Caco-2 (cell line): ENCODE measurements around the gene PAAF1. TPM values are rescaled to one million over a fixed set of nuclear protein-coding genes. Genes with fewer than 3 reads are reported as not detected.

Experiments
- BruUV-seq: library from RNA; stranded (reverse); fragments of 400-500 nt; replicated peaks from 2 replicates; lab custom pipeline; 2021; lab: Mats Ljungman, UMichigan
- CTCF ChIA-PET: fragments of 300-600 bp; sonication (Branson Sonifier 250); formaldehyde crosslinking; loops from one replicate; lab custom pipeline; 2022; ENCODE audit warnings: antibody characterized with exemption; lab: Charles Lee
- POLR2A ChIA-PET: fragments of 300-600 bp; sonication (Branson Sonifier 250); formaldehyde crosslinking; loops from one replicate; lab custom pipeline; 2022; ENCODE audit warnings: antibody characterized with exemption; lab: Charles Lee
- DNase-seq, 2 experiments: peaks; one replicate each; pipeline versions ENCODE4 v3.0.0 to v3.0.0-alpha.2; 2020 to 2022
- H3K27me3 ChIP-seq: replicated peaks from 2 replicates; pipeline ENCODE4 v1.6.0; 2011; ENCODE audit warnings: low read length; ENCODE audit not compliant: control insufficient read depth, insufficient read depth
- H3K36me3 ChIP-seq: 2 replicates; pipeline ENCODE4 v1.5.1; 2011; ENCODE audit warnings: low read length; ENCODE audit not compliant: control insufficient read depth, insufficient read depth
- H3K4me1 ChIP-seq: fragments of 250-450 bp; sonication (Bioruptor Pico); 2 replicates; pipeline ENCODE4 v1.5.1; 2020; ENCODE audit warnings: mild to moderate bottlenecking
- H3K4me3 ChIP-seq: 2 replicates; pipeline ENCODE4 v1.5.1; 2011; ENCODE audit warnings: low read depth, mild to moderate bottlenecking, control low read depth, low read length
- H3K9me3 ChIP-seq: fragments of 250-450 bp; sonication (Bioruptor Pico); 2 replicates; pipeline ENCODE4 v1.5.1; 2020; ENCODE audit warnings: mild to moderate bottlenecking, moderate library complexity
- H3K27ac Mint-ChIP-seq: one replicate; pipeline ENCODE4 v1.8.0; 2022; ENCODE audit warnings: mixed read lengths; ENCODE audit not compliant: unreplicated experiment
- H3K27me3 Mint-ChIP-seq: one replicate; pipeline ENCODE4 v1.8.0; 2022; ENCODE audit warnings: mixed read lengths; ENCODE audit not compliant: insufficient read depth, unreplicated experiment
- H3K36me3 Mint-ChIP-seq: one replicate; pipeline ENCODE4 v1.8.0; 2022; ENCODE audit warnings: mild to moderate bottlenecking, mixed read lengths; ENCODE audit not compliant: insufficient read depth, unreplicated experiment
- H3K4me1 Mint-ChIP-seq: one replicate; pipeline ENCODE4 v1.8.0; 2022; ENCODE audit warnings: low read depth, mixed read lengths; ENCODE audit not compliant: unreplicated experiment
- H3K4me3 Mint-ChIP-seq: one replicate; pipeline ENCODE4 v1.8.0; 2022; ENCODE audit warnings: mild to moderate bottlenecking, moderate library complexity, mixed read lengths; ENCODE audit not compliant: unreplicated experiment
- H3K9me3 Mint-ChIP-seq: one replicate; pipeline ENCODE4 v1.8.0; 2022; ENCODE audit warnings: mixed read lengths; ENCODE audit not compliant: unreplicated experiment
- CTCF ChIP-seq, 2 experiments: fragments of 200-600 bp in 1 of 2; IDR thresholded peaks; 1 replicate in 1 of 2; 2 replicates in 1 of 2; pipeline versions ENCODE4 v1.5.1 to v1.8.0; 2011 to 2022; ENCODE audit warnings: antibody characterized with exemption in 1 of 2, control low read depth in 1 of 2, inconsistent platforms in 1 of 2, low read depth in 1 of 2, low read length in 1 of 2, mild to moderate bottlenecking in 1 of 2, moderate library complexity in 1 of 2; ENCODE audit not compliant: insufficient read depth in 1 of 2, severe bottlenecking in 1 of 2, unreplicated experiment in 1 of 2
- intact Hi-C: fragments of 100-400 bp; cut with micrococcal nuclease; formaldehyde crosslinking; loops from one replicate; pipeline ENCODE4 v1.10.0; 2022; ENCODE audit not compliant: unreplicated experiment
- total RNA-seq: library from RNA; stranded (reverse); gene quantifications from 2 replicates; pipeline ENCODE4 v1.2.3, GENCODE V29; 2022

PAAF1 gene
- total RNA-seq, 1 experiment from 2014 or later: 51.6 TPM

- peaks cover 31% of the 10 kb centered on the region for H3K36me3 Mint-ChIP-seq
- Histone ChIP-seq H3K27me3 (no peaks in the 10 kb centered on the region), H3K4me3 (no peak overlapping the region), H3K9me3 (no peaks in the 10 kb centered on the region), H3K4me1 (no peaks in the 10 kb centered on the region), H3K36me3 (peaks cover 1% of the 10 kb centered on the region)
- BruUV-seq: no TSS peak
- H3K27ac Mint-ChIP-seq: no peak overlapping the region
- no peak for DNase-seq
- no peak for TF ChIP-seq CTCF (IDR thresholded peaks at IDR 0.05; ENCODE audit: insufficient read depth in 1 of 2, low read depth in 1 of 2, low read length in 1 of 2, severe bottlenecking in 1 of 2, unreplicated experiment in 1 of 2)
- peaks cover 9% of the 10 kb centered on the region for H3K9me3 Mint-ChIP-seq
- intact Hi-C loops: no loop called here
- H3K4me1 Mint-ChIP-seq: no peaks in the 10 kb centered on the region
- no peak overlapping the region for H3K4me3 Mint-ChIP-seq
- no peaks in the 10 kb centered on the region for H3K27me3 Mint-ChIP-seq
- CTCF ChIA-PET: interaction anchor here (0.5 kb wide), 1 partner anchor 559 kb away, joined by 3 read pairs; no protein-coding TSS in a partner anchor
- POLR2A ChIA-PET: no interaction called here
Measured at GRCh38 chr11:73889536-73889935, 12.7 kb downstream of the PAAF1 start.

GRCh38 chr11:73893041-73893440, 16.2 kb downstream of the PAAF1 start:
- H3K27ac Mint-ChIP-seq: no peak overlapping the region
- intact Hi-C loops: no loop called here
- CTCF ChIA-PET: no interaction called here

GRCh38 chr11:73894725-73895335, 18.0 kb downstream of the PAAF1 start:
- peaks cover 5% of the 10 kb centered on the region for H3K36me3 ChIP-seq
- no peak overlapping the region for H3K4me3 ChIP-seq
- ChIA-PET POLR2A (no interaction called here), CTCF (no interaction called here)
- TF ChIP-seq CTCF (IDR thresholded peaks at IDR 0.05; ENCODE audit: insufficient read depth in 1 of 2, low read depth in 1 of 2, low read length in 1 of 2, severe bottlenecking in 1 of 2, unreplicated experiment in 1 of 2): no peak
- Mint-ChIP-seq H3K27ac (no peak overlapping the region), H3K4me3 (no peak overlapping the region), H3K36me3 (peaks cover 24% of the 10 kb centered on the region), H3K9me3 (no peaks in the 10 kb centered on the region), H3K4me1 (no peaks in the 10 kb centered on the region), H3K27me3 (no peaks in the 10 kb centered on the region)
- no peaks in the 10 kb centered on the region for H3K27me3 ChIP-seq
- no peaks in the 10 kb centered on the region for H3K9me3 ChIP-seq
- no TSS peak for BruUV-seq
- no peaks in the 10 kb centered on the region for H3K4me1 ChIP-seq
- intact Hi-C loops: no loop called here
- DNase-seq: no peak

More at GRCh38 chr11:73893041-73893440, 16.2 kb downstream of the PAAF1 start:
- H3K4me1 ChIP-seq: no peaks in the 10 kb centered on the region
- no peak overlapping the region for H3K4me3 ChIP-seq
- Mint-ChIP-seq H3K27me3 (no peaks in the 10 kb centered on the region), H3K9me3 (no peaks in the 10 kb centered on the region), H3K36me3 (peaks cover 8% of the 10 kb centered on the region), H3K4me1 (no peaks in the 10 kb centered on the region), H3K4me3 (no peak overlapping the region)
- no peak for TF ChIP-seq CTCF (IDR thresholded peaks at IDR 0.05; ENCODE audit: insufficient read depth in 1 of 2, low read depth in 1 of 2, low read length in 1 of 2, severe bottlenecking in 1 of 2, unreplicated experiment in 1 of 2)
- H3K9me3 ChIP-seq: no peaks in the 10 kb centered on the region
- BruUV-seq: no TSS peak
- POLR2A ChIA-PET: no interaction called here
- H3K36me3 ChIP-seq: peaks cover 5% of the 10 kb centered on the region
- no peaks in the 10 kb centered on the region for H3K27me3 ChIP-seq
- no peak for DNase-seq
